Astrocyte of the spinal cord (primary cell): Measurements from ENCODE around the gene OR52E8.

Source experiments
- DNase-seq: peaks from one replicate; pipeline ENCODE4 v3.0.0; 2011; ENCODE audit warnings: low read depth, low spot score
- H3K4me3 ChIP-seq: 2 replicates; pipeline ENCODE4 v1.5.1; 2011; ENCODE audit warnings: low read depth, mild to moderate bottlenecking, low read length, moderate library complexity
- in situ Hi-C: cut with HindIII; loops from 2 replicates; pipeline ENCODE4 v1.10.0; 2017; ENCODE audit warnings: low sequenced_read_pairs
- TF ChIP-seq, protein P1 (sequence below): IDR thresholded peaks from 2 replicates; pipeline ENCODE4 v1.5.1; 2012; ENCODE audit warnings: low read depth, mild to moderate bottlenecking, low read length, inconsistent platforms

The OR52E8 gene

GRCh38 chr11:5881756-5882155 is 24.3 kb upstream of the OR52E8 start:
- H3K4me3 ChIP-seq = no peak overlapping the region
- TF ChIP-seq, protein P1, sequence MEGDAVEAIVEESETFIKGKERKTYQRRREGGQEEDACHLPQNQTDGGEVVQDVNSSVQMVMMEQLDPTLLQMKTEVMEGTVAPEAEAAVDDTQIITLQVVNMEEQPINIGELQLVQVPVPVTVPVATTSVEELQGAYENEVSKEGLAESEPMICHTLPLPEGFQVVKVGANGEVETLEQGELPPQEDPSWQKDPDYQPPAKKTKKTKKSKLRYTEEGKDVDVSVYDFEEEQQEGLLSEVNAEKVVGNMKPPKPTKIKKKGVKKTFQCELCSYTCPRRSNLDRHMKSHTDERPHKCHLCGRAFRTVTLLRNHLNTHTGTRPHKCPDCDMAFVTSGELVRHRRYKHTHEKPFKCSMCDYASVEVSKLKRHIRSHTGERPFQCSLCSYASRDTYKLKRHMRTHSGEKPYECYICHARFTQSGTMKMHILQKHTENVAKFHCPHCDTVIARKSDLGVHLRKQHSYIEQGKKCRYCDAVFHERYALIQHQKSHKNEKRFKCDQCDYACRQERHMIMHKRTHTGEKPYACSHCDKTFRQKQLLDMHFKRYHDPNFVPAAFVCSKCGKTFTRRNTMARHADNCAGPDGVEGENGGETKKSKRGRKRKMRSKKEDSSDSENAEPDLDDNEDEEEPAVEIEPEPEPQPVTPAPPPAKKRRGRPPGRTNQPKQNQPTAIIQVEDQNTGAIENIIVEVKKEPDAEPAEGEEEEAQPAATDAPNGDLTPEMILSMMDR = no peak
- no peak for DNase-seq
- in situ Hi-C loops = no loop called here

DNA sequence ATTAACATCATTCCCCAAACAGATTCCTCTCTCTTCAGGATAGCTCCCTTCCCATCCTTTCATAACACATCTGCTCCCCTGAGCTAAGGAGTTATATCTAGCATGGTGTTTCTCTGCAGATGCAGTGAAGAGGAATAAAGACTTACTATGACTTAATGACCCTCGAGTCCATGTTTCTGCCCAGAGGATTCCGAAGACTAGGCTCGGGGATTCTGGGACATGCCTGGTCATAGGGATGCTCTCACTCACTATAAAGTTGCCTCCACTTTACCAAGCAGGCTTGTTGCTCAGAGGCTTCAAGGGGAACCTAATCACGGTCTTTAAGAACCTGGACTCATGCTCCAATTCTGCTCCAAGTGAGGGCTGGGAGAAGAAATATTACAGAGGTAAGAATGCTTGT is 22.8 kb upstream of the OR52E8 start, which contains the start of gene OR52E4:
TSS of gene OR52E4 (plus strand) at position 301 of the 400 bp plus-strand sequence. CDS start 3,664 bp downstream, outside the sequence.
- TF ChIP-seq, protein P1 = no peak
- in situ Hi-C loops = no loop called here

DNA sequence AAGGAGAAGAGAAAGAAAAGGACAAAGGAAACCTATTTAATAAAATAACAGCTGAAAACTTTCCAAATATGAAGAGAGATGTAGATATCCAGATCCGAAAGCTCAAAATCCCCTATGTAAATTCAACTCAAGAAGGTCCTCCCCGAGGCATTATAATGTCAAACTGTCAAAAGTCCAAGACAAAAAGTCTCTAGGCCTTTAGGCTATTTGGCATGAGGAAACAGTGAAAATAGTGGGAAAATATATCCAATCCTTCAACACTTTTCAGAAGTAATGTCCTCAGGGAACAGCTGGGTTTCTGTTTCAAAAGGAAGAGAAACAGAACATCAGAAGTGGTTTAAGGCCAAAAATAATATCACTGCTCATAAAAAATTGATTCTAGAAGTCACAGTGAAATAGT is 21.1 kb upstream of the OR52E8 start:
- TF ChIP-seq, protein P1 = no peak
- no peak overlapping the region for H3K4me3 ChIP-seq
- DNase-seq = no peak
- in situ Hi-C loops = no loop called here

More for the DNA sequence above, 22.8 kb upstream of the OR52E8 start, which contains the start of gene OR52E4:
- no peak for DNase-seq
- H3K4me3 ChIP-seq = no peak within 1 kb of the TSS

- no peak overlapping the region for H3K4me3 ChIP-seq
- TF ChIP-seq, protein P1 = no peak
- in situ Hi-C loops = no loop called here
- DNase-seq = no peak
Observed at GRCh38 chr11:5865826-5866225, 8.3 kb upstream of the OR52E8 start.

DNA sequence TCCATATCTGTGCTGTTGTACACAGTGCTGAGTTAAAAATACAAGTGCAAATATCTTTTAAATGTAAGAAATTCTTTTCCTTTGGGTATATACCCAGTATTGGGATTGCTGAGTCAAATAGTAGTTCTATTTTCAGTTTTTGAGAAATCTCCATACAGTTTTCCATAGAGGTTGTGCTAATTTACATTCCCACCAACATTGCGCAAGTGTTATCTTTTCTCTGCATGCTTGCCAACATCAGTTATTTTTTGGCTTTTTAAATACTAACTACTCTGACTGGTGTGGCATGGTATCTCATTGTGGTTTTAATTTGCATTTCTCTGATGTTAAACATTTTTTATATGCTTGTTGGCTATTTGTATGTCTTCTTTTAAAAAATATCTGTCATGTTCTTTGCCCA is 6.5 kb downstream of the OR52E8 start:
- no peak for DNase-seq
- TF ChIP-seq, protein P1 = no peak
- in situ Hi-C loops = no loop called here
- no peak overlapping the region for H3K4me3 ChIP-seq

GRCh38 chr11:5847711-5848110 is 9.8 kb downstream of the OR52E8 start:
- no peak for DNase-seq
- no peak overlapping the region for H3K4me3 ChIP-seq
- TF ChIP-seq, protein P1 = no peak
- in situ Hi-C loops = no loop called here

DNA sequence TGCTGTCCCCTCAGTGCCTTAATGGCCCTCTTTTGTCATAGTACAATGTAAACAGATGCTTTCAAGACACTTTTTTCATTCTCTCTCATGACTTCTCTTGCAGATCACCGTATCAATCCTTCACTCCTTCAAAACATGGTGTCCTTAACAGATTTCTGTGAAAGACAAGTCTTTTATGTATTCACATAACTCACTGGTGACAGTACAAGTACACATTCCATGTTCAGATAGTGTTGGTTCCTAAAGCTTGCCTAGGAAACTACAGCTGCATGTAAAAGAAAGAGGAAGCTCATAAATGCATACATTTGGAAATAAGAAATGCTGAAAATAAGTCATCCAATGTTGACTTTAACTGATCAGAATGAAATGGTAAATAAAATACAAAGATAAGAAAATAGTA is 10.8 kb downstream of the OR52E8 start:
- no peak for DNase-seq
- in situ Hi-C loops = no loop called here
- TF ChIP-seq, protein P1 = no peak
- H3K4me3 ChIP-seq = no peak overlapping the region
